ENCODE data around the gene TBC1D25.
A peak's percentile ranks its signal among the peaks of the same experiment; 100 is the strongest.

TBC1D25 gene, protein sequence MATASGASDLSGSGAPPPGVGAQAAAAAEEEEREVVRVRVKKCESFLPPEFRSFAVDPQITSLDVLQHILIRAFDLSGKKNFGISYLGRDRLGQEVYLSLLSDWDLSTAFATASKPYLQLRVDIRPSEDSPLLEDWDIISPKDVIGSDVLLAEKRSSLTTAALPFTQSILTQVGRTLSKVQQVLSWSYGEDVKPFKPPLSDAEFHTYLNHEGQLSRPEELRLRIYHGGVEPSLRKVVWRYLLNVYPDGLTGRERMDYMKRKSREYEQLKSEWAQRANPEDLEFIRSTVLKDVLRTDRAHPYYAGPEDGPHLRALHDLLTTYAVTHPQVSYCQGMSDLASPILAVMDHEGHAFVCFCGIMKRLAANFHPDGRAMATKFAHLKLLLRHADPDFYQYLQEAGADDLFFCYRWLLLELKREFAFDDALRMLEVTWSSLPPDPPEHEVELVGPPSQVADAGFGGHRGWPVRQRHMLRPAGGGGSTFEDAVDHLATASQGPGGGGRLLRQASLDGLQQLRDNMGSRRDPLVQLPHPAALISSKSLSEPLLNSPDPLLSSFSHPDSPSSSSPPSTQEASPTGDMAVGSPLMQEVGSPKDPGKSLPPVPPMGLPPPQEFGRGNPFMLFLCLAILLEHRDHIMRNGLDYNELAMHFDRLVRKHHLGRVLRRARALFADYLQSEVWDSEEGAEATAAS

DNA sequence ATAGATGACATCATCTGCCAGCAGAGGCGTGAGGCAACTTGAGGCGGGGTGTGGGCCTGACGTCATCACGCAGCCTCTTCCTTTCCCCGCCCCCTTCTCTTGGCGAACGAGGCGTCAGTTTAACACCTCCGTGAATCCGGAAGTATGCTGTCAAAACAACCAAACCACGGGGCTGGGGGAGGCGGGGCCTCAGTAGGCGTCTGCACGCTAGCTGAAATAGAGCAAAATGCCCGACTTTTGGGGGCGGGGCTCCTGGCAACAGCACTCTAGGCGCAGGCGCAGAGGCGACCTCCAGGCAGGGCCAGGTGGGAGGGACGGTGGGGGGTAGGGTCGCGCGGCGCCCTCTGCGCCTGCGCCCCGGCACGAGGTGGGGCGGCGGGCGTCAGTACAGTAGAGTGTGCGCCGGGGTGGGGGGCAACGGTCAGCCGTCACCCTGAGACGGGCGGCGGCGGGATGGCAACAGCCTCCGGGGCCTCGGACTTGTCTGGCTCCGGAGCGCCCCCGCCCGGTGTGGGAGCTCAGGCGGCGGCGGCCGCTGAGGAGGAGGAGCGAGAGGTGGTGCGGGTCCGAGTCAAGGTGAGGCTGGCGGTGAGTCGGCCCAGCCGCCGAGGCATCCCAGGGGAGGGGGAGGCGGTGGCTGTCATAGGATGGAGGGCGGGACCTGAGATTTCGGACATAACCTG is at the start of gene TBC1D25:
TBC1D25 (plus strand) TSS at position 370 of the 683 bp plus-strand sequence; CDS start at position 454, 84 bp downstream.
- peak; percentile 97 for DNase-seq

- no peak for DNase-seq
Observed at GRCh38 chrX:48489892-48490291, 49.6 kb upstream of the TBC1D25 start.

- DNase-seq = no peak
Observed at GRCh38 chrX:48490661-48491060, 48.9 kb upstream of the TBC1D25 start.

DNA sequence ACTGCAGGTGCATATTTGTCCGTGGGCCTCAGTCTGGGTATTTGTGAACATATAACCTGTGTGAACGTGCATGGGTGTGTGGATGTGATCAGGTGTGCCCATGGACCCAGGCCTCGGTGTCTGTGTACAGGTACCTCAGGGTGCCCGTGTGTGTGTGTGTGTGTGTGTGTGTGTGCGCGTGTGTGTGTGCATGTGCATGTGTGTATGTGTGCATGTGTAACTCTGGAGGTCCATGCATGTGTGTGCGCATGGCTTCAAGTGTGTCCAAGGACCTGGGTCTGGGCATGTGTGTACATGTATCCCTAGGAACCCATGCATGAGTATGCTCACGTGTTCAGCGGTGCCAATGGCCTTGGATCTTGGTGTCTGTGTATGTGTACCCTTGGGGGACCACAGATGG is 47.7 kb upstream of the TBC1D25 start:
- DNase-seq = no peak

DNA sequence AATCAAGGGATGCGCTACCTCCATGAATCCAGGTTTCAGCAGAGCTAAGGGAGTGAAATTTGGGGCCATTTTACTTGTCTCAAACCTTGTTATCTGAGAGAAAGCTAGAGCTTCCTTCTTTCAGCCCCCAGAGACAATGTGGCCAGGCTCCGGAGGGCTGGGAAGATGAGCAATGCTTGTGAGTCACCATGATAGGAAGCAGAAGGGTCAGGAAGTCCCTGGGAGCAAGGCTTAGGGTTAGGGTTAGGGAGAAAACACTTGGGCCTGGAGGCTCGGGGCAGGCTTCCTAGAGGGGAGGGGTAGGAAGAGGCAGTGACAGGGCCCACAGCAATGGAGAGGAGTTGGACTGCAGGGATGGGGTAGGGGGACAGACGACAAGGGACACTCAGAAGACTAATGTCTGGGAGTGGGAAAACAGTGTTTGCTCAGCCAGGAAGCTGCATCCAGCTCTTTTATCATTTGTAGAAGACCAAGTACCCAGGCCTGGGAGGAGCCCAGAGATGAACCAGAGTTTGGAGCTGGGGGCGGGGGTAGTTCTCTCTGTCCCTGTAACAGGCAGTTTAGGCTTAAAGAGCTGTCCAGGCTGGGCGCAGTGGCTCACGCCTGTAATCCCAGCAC is 47.1 kb upstream of the TBC1D25 start:
- no peak for DNase-seq

DNA sequence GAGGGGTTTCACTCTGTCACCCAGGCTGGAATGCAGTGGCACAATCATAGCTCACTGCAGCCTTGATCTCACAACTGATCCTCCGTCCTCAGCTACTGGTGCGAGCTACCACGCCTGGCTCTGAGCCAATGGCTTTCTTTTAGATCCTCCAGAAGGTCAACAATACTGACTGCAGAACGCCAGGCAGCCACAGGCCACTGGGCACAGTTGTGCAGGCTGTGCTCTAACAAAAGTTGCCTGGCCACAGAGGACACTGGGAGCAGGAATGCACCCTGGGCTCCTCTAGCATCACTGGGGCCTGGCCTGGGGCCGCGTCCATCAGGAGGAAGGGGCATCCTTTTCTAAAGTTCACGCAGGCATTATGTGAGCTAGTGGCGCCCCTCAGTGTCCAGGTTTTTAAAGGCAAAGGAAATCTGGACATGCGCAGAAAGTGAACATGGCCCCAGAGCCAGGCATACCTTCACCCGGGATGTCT is 45.6 kb upstream of the TBC1D25 start:
- no peak for DNase-seq

- DNase-seq = no peak
Observed at GRCh38 chrX:48496660-48497059, 42.9 kb upstream of the TBC1D25 start.

DNA sequence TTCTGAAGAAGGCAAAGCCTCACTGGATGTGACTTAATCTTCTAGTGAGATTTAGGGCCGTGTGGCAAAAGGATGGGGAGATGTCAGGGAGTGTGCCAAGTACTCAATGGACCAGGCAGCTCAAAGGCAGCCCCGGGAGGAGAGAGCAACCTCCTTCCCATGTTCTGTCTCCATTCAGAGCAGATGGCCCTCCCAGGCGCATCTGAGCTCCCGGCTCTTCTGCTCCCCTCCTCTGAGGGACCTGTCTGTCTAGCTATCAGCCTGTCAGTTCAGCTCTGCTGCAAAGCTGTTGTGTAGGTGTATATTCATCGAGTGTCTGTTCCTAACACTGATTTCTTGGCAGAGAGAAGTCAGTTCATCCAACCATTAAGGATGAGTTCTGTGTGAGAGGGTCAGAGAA is 41.6 kb upstream of the TBC1D25 start:
- DNase-seq = no peak

- no peak for DNase-seq
Observed at GRCh38 chrX:48498374-48498809, 41.1 kb upstream of the TBC1D25 start.

DNA sequence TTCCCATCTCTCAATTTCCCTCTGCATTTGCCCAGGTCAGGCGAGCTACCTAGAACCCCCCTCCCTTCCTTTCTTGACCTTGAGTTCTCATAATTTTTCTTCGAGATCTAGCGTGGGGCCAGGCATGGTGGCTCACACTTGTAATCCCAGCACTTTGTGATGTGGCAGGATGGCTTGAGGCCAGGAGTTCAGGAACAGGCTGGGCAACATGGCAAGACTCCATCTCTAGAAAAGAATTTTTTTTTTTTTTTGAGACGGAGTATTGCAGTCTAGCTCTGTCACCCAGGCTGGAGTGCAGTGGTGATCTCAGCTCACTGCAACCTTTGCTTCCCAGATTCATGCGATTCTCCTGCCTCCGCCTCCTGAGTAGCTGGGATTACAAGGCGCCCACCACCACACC is 35.3 kb upstream of the TBC1D25 start:
- DNase-seq = no peak

- DNase-seq = no peak
Observed at GRCh38 chrX:48505481-48505880, 34.0 kb upstream of the TBC1D25 start.

DNA sequence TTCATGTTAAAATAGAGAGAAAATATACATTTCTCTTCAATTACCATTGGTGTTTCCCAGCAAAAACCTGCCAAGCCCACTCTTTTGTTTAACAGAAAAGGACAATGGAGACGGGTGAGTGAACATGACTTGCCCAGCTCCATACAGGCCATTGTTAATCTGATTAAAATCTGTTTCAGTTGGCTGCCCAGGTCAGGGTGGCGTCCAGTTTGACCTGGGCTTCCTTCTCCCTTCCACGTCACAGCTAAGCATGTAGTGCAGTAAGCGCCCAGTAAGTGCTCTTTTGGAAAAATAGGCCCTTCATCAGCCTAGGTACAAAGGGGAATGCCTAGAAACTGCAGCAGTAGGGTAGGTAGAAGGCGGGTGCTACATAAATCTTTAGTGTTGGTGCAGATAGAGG is 32.3 kb upstream of the TBC1D25 start:
- no peak for DNase-seq

DNA sequence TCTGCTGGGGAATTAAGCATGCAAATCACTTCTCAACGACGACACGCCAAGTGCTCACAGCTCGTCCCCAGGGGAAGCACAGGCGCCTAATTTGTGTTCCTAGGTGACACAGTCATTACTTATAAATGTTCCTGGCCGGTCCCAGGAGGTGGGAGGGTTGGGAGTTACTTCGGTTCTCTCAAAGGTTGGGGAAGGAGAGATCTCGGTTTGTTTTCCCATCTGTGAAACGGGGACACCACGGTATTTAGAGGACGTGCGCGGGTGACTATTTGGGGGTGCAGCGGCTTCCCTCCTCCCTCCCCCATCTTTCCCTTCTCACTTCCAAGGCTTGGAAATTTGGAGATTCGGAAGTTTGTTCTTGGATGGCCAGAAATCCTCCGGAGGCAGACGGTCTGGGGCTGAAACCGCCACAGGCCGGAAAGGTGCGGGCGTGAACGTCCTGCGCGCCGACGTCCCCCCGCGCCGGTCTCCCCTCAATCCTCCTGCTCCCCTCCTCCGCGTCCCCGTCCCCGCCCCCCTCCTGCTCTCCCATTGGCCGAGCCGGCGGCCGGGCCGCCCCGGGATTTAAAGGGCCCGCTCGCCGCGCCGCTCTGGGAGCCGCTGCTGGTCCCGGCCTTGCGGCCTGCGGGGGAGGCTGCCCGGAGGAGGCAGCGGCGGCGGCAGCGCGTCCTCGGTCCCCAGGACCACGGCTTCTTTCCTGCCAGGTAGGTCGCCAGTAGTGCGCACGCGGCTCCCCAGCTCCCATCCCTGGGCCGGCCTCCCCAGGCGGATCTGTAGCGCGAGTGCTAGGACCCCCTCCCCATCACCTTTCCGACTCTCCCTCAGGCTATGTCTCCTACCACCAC is 30.9 kb upstream of the TBC1D25 start, which contains the start of gene PORCN:
PORCN (plus strand) TSS at position 593 of the 845 bp plus-strand sequence. CDS start 829 bp downstream, outside the sequence.
- DNase-seq = peak; percentile 73

GRCh38 chrX:48509245-48509590 is 30.3 kb upstream of the TBC1D25 start:
- no peak for DNase-seq

GRCh38 chrX:48509619-48510018 is 29.9 kb upstream of the TBC1D25 start:
- DNase-seq = no peak

GRCh38 chrX:48511560-48511959 is 28.0 kb upstream of the TBC1D25 start:
- no peak for DNase-seq

DNA sequence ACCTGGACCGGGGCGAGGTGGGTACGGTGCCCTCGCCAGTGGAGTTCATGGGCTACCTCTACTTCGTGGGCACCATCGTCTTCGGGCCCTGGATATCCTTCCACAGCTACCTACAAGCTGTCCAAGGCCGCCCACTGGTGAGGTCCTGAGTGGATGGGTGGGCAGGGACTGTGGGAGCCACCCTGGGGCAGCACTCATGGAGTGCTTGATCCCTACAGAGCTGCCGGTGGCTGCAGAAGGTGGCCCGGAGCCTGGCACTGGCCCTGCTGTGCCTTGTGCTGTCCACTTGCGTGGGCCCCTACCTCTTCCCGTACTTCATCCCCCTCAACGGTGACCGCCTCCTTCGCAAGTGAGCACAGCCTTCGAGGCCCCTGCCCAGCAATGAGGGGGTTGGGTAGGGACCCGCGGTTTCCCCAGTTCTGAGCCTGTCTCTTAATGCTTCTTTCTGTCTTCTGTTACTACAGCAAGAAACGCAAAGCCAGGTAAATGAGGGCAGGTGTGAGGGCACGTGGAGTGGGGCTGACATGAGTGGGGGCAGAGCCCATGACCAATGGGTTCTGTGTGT is 27.1 kb upstream of the TBC1D25 start:
- DNase-seq = no peak

- no peak for DNase-seq
Observed at GRCh38 chrX:48513670-48514069, 25.8 kb upstream of the TBC1D25 start.

- no peak for DNase-seq
Observed at GRCh38 chrX:48514126-48514806, 25.2 kb upstream of the TBC1D25 start.

GRCh38 chrX:48514868-48515460 is 24.6 kb upstream of the TBC1D25 start:
- DNase-seq = no peak

- DNase-seq = no peak
Observed at GRCh38 chrX:48515842-48516241, 23.7 kb upstream of the TBC1D25 start.

Data from activated CD4-positive, alpha-beta T cell treated with anti-CD3 and anti-CD28 coated beads, Interleukin-2, amount 50 U/mL, for 1 hour (primary cell).